ENCODE data around the gene SMPD3.

Gene SMPD3

GRCh38 chr16:68404736-68405345, 43.5 kb downstream of the SMPD3 start:
- no peak for DNase-seq (ENCODE audit: low spot score)
- no peak for TF ChIP-seq CTCF (IDR thresholded peaks at IDR 0.05; ENCODE audit: extremely low read depth, missing control alignments)

DNA sequence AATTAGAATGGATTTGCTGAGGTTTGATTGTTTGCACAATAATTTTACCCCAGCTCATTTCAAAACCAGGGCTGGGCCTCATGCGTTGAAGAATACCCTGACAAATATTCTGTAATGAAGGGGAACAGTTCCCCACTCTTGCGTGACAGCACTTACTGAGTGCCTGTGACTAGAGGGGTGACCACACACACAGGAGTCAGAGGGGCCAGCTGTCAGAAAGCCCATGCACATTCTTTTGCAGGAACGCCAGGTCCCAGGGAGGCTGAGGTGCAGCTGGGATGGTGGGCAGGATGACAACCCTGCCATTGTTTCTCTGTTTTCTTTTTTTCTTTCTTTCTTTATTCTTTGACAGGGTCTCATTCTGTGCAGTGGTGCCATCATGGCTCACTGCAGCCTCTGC, 44.6 kb downstream of the SMPD3 start:
- no peak for TF ChIP-seq CTCF (IDR thresholded peaks at IDR 0.05; ENCODE audit: extremely low read depth, missing control alignments)
- DNase-seq (ENCODE audit: low spot score) = no peak

DNA sequence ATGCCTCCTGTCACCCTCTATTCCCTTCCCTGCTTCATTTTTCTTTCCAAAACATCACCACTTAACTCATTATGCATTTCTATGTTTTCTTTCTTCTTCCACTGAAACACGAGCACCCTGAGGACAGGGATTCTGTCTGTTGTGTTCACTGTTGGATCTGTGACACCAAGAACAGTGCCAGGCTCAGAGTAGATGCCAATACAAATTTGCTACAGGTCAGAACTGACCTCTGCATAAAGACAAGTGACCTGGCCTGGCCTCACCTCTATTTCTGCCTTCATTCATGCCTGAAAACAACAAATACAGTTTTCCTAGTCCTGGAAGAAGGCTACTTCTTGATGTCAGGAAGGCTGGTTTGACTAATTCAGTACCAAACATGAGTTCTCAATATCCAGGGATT, 45.1 kb downstream of the SMPD3 start:
- no peak for DNase-seq (ENCODE audit: low spot score)
- no peak for TF ChIP-seq CTCF (IDR thresholded peaks at IDR 0.05; ENCODE audit: extremely low read depth, missing control alignments)

DNA sequence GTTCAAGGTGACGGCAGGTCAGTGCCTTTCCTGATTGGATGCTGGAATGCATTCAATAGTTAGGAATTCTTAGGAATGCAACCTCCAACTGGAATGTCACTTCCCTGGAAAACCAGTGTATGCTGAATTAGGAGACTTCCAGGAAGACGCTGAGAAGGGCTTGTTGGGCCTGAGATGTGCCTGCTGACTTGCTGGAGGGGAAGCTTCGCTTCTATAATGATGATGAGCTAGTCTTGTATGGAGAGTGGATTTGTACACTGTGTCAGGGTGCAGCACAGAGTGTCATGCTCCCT, 45.6 kb downstream of the SMPD3 start:
- DNase-seq (ENCODE audit: low spot score) = no peak
- no peak for TF ChIP-seq CTCF (IDR thresholded peaks at IDR 0.05; ENCODE audit: extremely low read depth, missing control alignments)

DNA sequence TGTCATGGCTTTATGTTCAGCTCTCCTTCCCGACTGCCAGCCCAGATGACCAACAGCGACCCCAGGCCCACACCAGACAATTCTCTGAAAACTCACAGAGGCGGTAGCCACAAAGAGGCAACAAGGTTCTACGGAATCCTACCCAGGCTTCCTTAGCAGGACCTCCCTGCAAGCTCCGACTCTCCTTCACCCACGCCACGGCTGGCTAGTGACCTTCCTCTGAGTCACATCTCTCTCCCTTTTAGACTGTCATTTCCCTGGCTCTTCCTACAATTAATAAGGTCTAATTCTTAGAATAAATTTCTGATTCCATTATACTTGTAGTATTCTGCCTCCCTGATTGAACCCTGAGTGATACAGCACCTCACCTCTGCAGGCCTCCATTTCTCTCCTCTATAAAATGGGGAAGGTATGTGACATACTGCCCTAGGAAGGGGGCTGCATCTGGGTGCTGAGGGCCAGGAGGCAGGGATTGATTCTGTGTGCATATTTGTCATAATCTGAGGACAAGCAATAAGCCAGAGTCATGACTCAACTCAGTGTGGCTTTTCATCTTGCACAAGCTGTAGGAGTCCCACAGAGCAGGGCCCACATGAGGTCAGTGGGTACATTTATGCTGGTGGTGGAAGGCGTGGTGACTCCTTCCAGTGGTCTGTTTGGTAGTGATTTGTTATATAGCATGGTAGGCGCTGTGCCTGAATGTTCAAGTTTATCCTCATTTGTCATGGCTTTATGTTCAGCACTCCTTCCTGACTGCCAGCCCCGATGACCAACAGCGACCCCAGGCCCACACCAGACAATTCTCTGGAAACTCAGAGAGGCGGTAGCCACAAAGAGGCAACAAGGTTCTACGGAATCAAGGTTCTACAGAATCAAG, 46.2 kb downstream of the SMPD3 start:
- no peak for DNase-seq (ENCODE audit: low spot score)
- TF ChIP-seq CTCF (IDR thresholded peaks at IDR 0.05; ENCODE audit: extremely low read depth, missing control alignments) = no peak

DNA sequence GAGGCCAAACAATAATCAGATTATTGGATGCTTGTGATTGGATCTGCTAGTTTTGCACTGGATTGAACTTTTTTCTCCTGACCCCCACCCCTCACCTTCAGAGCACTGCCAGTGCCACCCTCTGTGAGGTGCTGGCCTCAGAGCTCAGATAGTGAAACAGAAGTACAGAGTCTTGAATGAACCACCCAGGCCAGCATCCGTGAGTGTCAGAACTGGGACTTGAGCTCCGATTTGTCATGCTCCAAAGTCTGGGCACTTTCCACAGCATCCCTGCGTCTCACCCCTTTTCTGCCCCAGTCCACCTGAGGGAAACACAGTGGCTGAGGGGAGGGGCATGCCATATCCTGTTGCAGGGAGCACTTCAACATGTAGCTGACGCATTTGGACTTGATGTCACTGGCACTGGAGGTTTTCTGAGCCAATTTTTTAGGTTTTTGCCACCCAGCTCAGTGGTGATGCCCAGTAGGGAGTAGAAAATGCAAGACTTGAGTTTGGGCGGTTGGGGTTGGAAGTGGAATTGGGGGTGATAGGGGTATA, 47.3 kb downstream of the SMPD3 start:
- no peak for DNase-seq (ENCODE audit: low spot score)
- TF ChIP-seq CTCF (IDR thresholded peaks at IDR 0.05; ENCODE audit: extremely low read depth, missing control alignments) = no peak
